DND-41 (cell line): ENCODE measurements around the gene GRM7.

Experiments used
- ATAC-seq: fragments of 200-7000 bp; cut with Tn5 transposase; 3 replicates; pipeline ENCODE4 v1.9.1; 2021; ENCODE audit warnings: low read depth; ENCODE audit not compliant: insufficient read depth
- DNase-seq: peaks from one replicate; pipeline ENCODE4 v3.0.0-alpha.2; 2020
- H2AFZ ChIP-seq: 2 replicates; pipeline ENCODE4 v1.6.0; 2012; ENCODE audit warnings: low read depth, low read length
- H3K27ac ChIP-seq: 2 replicates; pipeline ENCODE4 v1.5.1; 2012; ENCODE audit warnings: low read length, inconsistent platforms
- H3K27me3 ChIP-seq: fragments of 200-600 bp; sonication (generic); 2 replicates; pipeline ENCODE4 v1.6.0; 2012; ENCODE audit warnings: low read length, mild to moderate bottlenecking, inconsistent platforms; ENCODE audit not compliant: insufficient read depth, poor library complexity
- H3K36me3 ChIP-seq: 2 replicates; pipeline ENCODE4 v1.5.1; 2012; ENCODE audit warnings: low read length, inconsistent platforms; ENCODE audit not compliant: insufficient read depth
- H3K4me1 ChIP-seq: 2 replicates; pipeline ENCODE4 v1.5.1; 2012; ENCODE audit warnings: mild to moderate bottlenecking, low read length; ENCODE audit not compliant: insufficient read depth
- H3K4me2 ChIP-seq: 2 replicates; pipeline ENCODE4 v1.6.0; 2012; ENCODE audit warnings: mild to moderate bottlenecking, moderate library complexity, low read length, inconsistent platforms; ENCODE audit not compliant: insufficient read depth
- H3K4me3 ChIP-seq, 2 experiments: fragments of 200-600 bp in 1 of 2; shearing (Covaris generic) in 1 of 2; 2 replicates each; pipeline ENCODE4 v1.5.1; 2012 to 2016; ENCODE audit warnings: inconsistent platforms in 2 of 2, low read length in 2 of 2, mild to moderate bottlenecking in 2 of 2, low read depth in 1 of 2, moderate library complexity in 1 of 2
- H3K79me2 ChIP-seq: 2 replicates; pipeline ENCODE4 v1.6.0; 2012; ENCODE audit warnings: low read length, inconsistent platforms; ENCODE audit not compliant: insufficient read depth
- H3K9ac ChIP-seq: 2 replicates; pipeline ENCODE4 v1.6.0; 2012; ENCODE audit warnings: low read depth, mild to moderate bottlenecking, inconsistent platforms, low read length, moderate library complexity
- H3K9me3 ChIP-seq: 2 replicates; pipeline ENCODE4 v1.5.1; 2012; ENCODE audit warnings: low read length, moderate library complexity, mild to moderate bottlenecking, inconsistent platforms; ENCODE audit not compliant: insufficient read depth, severe bottlenecking
- H4K20me1 ChIP-seq: 2 replicates; pipeline ENCODE4 v1.6.0; 2012; ENCODE audit warnings: low read length; ENCODE audit not compliant: insufficient read depth
- CTCF ChIP-seq: IDR thresholded peaks from 2 replicates; pipeline ENCODE4 v1.5.1; 2012; ENCODE audit warnings: borderline replicate concordance, low read length, moderate library complexity, mild to moderate bottlenecking; ENCODE audit not compliant: poor library complexity, severe bottlenecking; ENCODE audit errors: extremely low read depth
- EZH2 ChIP-seq: IDR thresholded peaks from 3 replicates; pipeline ENCODE4 v1.6.1; 2012; ENCODE audit warnings: borderline replicate concordance, low read depth, mild to moderate bottlenecking, moderate library complexity, low read length, inconsistent platforms; ENCODE audit not compliant: severe bottlenecking

GRM7 gene

GRCh38 chr3:7461202-7461825, 600.4 kb downstream of the GRM7 start:
- Histone ChIP-seq H3K9ac (no peak overlapping the region), H3K9me3 (no peaks in the 10 kb centered on the region)
- DNase-seq, result no peak

GRCh38 chr3:7469866-7470265, 609.0 kb downstream of the GRM7 start:
- no peak for DNase-seq
- no peak overlapping the region for H3K4me2 ChIP-seq
- H3K9ac ChIP-seq, result no peak overlapping the region
- ATAC-seq, result no peak
- H3K4me1 ChIP-seq, result no peaks in the 10 kb centered on the region
- no peak overlapping the region for H3K27ac ChIP-seq
- no peaks in the 10 kb centered on the region for H3K36me3 ChIP-seq
- H3K79me2 ChIP-seq, result no peaks in the 10 kb centered on the region
- TF ChIP-seq CTCF (no peak), EZH2 (no peak)
- H3K9me3 ChIP-seq, result no peaks in the 10 kb centered on the region
- no peaks in the 10 kb centered on the region for H3K27me3 ChIP-seq
- H4K20me1 ChIP-seq, result no peaks in the 10 kb centered on the region
- H3K4me3 ChIP-seq, result no peak overlapping the region
- H2AFZ ChIP-seq, result no peak overlapping the region

More at GRCh38 chr3:7461202-7461825, 600.4 kb downstream of the GRM7 start:
- H4K20me1 ChIP-seq, result no peaks in the 10 kb centered on the region
- no peaks in the 10 kb centered on the region for H3K36me3 ChIP-seq
- no peak overlapping the region for H3K4me2 ChIP-seq
- H3K4me3 ChIP-seq, result no peak overlapping the region
- TF ChIP-seq EZH2, result no peak
- TF ChIP-seq CTCF, result no peak
- no peak for ATAC-seq
- no peaks in the 10 kb centered on the region for H3K27me3 ChIP-seq
- H3K27ac ChIP-seq, result no peak overlapping the region
- no peak overlapping the region for H2AFZ ChIP-seq
- no peaks in the 10 kb centered on the region for H3K4me1 ChIP-seq
- no peaks in the 10 kb centered on the region for H3K79me2 ChIP-seq

- no peaks in the 10 kb centered on the region for H3K36me3 ChIP-seq
- no peaks in the 10 kb centered on the region for H4K20me1 ChIP-seq
- no peak overlapping the region for H3K4me3 ChIP-seq
- no peak overlapping the region for H3K4me2 ChIP-seq
- no peak overlapping the region for H3K27ac ChIP-seq
- no peak overlapping the region for H3K9ac ChIP-seq
- no peaks in the 10 kb centered on the region for H3K9me3 ChIP-seq
- no peak for TF ChIP-seq EZH2
- TF ChIP-seq CTCF, result no peak
- ATAC-seq (no peak), DNase-seq (no peak)
- H3K27me3 ChIP-seq, result no peaks in the 10 kb centered on the region
- no peak overlapping the region for H2AFZ ChIP-seq
- no peaks in the 10 kb centered on the region for H3K79me2 ChIP-seq
- no peaks in the 10 kb centered on the region for H3K4me1 ChIP-seq
These were observed 623.7 kb downstream of the GRM7 start for GRCh38 chr3:7484636-7485035.

GRCh38 chr3:7487763-7488162, 626.8 kb downstream of the GRM7 start:
- DNase-seq, result no peak
- Histone ChIP-seq H3K79me2 (no peaks in the 10 kb centered on the region), H3K9ac (no peak overlapping the region), H3K4me2 (no peak overlapping the region), H3K27me3 (no peaks in the 10 kb centered on the region), H3K27ac (no peak overlapping the region), H3K36me3 (no peaks in the 10 kb centered on the region), H4K20me1 (no peaks in the 10 kb centered on the region), H3K4me3 (no peak overlapping the region), H2AFZ (no peak overlapping the region), H3K4me1 (no peaks in the 10 kb centered on the region), H3K9me3 (no peaks in the 10 kb centered on the region)
- TF ChIP-seq EZH2 (no peak), CTCF (no peak)
- ATAC-seq, result no peak
